ENCODE results near the gene LRRC75A.

GRCh38 chr17:16519021-16519420 is 27.0 kb upstream of the LRRC75A start:
- TF ChIP-seq POLR2A (IDR thresholded peaks at IDR 0.05; ENCODE audit: low read length) = no peak
- TF ChIP-seq GATA1 (IDR thresholded peaks at IDR 0.05; ENCODE audit: low read depth, low read length) = no peak

Measured in erythroblast (primary cell).